ENCODE results near the gene SMOC2.

Gene SMOC2

DNA sequence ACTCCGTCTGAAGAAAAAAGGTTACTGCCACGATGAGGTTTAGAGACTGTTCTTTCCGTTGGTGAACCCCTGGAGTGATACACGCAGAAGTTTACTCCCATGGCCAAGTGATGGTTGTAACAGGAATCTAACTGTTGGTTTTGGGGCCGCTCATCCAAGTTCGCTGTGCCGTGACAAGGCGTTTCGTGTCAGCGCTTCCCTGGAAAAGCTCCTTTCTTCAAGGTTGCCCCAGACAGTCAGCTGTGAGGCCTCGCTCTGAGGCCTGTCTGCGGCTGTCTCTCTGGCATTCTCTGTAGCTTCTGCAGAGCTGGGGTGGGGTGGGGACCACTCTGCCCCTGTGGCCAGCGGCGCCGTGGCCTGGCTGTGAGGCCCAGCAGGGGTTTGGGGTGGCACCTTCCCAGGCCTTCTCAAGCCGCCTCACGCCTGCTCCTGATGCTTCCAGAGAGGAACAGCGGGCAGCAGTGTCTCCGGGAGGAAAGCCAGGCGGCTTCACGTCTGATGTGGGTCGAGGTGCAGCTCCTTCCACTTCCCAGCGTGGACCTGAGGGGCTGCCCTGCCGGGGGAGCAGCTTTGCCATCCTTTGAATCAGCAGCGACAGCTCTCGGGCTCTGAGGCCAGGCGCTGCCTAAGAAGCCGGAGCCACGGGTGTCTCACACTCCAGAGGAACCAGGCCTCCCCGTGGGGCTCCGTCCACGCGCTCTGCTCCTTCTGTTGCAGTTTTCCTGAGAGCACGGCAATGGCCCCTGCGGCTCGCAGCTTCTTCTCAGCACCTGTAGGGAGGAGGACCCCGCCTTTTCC lies 76.2 kb downstream of the SMOC2 start:
- DNase-seq (ENCODE audit: low read depth in 2 of 2) = no peak

DNA sequence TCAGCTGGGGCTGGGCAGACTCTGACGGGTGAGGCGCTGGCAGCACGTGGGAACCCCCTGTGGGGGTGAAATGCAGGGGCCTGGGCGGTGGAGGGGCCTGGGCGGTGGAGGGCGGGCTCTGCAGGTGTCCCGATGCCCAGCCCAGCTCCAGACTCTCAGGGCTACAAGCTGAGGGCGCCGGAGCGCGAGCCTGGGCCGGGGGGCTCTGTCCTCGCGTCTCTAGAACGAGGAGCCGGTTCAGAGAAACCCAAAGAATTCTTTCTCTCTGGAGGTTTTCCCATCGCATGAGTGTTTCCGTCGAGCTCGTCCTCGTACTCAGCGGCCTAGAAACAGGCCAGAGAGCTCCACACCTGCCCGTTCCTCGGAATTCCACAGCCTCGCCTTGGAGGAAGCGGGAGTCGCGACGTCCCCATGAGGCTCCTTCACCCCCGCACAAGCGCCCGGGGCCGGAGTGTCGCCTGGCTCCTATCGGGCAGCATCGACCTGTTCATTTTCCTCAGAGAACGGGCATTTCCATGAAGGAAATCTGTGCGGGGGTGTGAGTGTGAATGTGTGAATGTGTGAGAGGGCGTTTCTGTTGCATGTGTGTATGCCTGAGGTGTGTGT lies 76.9 kb downstream of the SMOC2 start:
- no peak for DNase-seq (ENCODE audit: low read depth in 2 of 2)

GRCh38 chr6:168518348-168518745 lies 77.4 kb downstream of the SMOC2 start:
- DNase-seq (ENCODE audit: low read depth in 2 of 2) = no peak

- no peak for DNase-seq (ENCODE audit: low read depth in 2 of 2)
These were observed 77.9 kb downstream of the SMOC2 start for GRCh38 chr6:168518867-168519266.

DNA sequence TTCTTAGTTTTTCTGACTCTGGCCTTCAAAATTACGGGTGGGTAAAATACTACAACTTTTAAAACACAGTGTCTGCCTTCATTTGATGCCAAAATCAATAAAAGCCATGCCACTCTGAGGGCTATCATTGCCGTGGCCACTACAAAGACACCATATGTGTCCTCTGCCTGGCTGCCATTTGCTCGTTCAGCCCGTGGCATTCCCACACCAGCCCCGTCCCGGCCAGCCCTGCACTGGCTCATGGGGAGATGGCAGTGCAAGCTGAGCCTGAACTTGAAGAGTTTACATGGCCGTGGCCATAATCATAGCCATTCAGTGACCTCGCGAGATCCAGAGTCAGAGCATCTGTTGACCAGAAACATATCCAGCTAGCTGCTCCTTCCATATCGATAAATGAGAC lies 79.2 kb downstream of the SMOC2 start:
- no peak for DNase-seq (ENCODE audit: low read depth in 2 of 2)

DNA sequence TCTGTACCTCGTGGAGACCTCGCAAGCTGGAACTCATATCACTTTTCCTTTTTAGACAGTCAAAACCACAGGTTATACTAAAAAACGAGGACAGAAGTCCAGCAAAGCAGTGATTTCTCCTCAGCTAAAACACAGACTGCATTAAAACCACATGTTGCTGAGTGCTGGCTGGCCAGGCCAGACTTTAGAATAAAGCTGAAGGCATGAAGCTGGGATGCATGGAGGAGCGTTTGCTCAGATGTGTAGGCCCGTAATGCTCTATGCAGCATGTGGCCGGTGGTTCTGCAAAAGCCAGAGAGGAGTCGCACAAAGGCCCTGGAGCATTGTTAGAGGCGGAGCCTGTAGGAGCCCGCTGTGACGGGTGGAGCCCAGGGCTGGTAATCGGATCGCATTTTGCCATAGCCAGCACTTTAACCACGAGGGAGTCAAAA lies 83.6 kb downstream of the SMOC2 start:
- DNase-seq (ENCODE audit: low read depth in 2 of 2) = no peak

DNA sequence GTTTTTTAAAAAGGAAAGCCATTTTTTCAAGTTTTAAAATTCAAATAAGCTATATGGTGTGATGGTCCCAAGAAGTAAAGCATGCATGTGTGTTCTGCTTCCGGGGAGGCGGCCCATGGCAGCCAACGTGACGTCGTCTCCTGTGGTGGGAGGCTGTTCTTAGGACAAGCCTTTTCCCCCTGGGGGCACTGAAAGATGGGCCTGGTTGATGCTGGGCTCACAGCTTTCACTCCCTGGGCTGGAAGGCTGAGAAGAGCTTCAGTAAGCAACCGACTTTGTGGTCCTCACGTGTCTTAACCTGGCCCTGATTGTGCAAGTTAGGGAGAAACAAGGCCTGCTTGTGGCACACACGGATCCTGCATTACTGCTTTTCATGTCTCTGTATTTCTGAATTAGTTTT lies 84.1 kb downstream of the SMOC2 start:
- no peak for DNase-seq (ENCODE audit: low read depth in 2 of 2)

GRCh38 chr6:168525926-168526630 lies 85.1 kb downstream of the SMOC2 start:
- DNase-seq (ENCODE audit: low read depth in 2 of 2) = no peak

DNA sequence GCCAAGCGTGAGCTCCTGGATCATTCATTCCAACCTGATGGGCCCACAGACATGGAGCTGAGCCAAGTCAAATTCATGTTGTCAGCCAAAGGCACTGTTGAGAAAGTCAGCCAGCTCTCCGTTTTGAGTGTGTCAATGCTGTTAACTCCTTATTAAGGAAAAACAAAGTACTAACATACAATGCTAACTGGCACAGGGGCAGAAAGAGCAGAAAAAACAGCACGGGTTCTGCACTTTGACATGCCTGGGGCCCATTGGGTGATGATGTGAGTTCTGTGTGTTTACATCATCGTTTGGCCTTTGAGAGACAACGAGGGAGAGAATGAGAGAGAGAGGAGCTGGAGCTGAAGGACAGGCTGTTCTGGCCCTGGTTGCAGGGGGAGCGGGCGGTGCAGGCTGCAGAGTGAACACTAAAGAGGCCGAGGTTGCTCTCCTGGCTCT lies 85.9 kb downstream of the SMOC2 start:
- DNase-seq (ENCODE audit: low read depth in 2 of 2) = no peak

- DNase-seq (ENCODE audit: low read depth in 2 of 2) = no peak
These were observed 86.6 kb downstream of the SMOC2 start for GRCh38 chr6:168527451-168528210.

DNA sequence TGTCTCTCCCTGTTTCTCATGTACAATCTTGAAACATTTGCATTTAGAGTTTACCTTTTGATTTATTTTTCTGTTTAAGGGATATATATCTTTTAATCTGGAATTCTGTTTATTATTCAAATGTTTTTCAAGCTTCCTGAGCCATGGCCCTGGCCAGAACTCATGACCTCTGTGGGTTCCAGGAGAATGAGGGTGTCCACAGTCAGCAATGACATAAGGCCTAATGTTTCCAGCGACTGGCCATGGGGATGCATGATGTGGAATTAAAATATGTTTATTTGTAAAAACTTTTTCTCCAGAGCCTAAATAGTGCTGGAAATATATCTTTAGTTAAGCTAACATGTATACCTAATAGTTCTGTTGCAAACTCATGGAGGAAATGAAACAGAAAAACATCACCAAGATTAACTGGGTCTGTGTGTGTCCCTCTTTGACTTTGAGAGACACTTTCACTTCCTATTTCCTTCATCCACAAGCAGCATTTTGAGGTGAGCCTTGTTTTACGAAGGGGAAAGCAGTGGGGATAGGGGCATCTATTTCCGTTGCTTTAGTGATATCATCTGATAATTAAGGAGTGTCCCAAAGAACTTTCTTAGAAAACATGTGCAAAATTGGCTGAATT lies 87.6 kb downstream of the SMOC2 start:
- DNase-seq (ENCODE audit: low read depth in 2 of 2) = no peak

GRCh38 chr6:168529214-168529613 lies 88.2 kb downstream of the SMOC2 start:
- DNase-seq (ENCODE audit: low read depth in 2 of 2) = no peak

GRCh38 chr6:168530653-168531071 lies 89.7 kb downstream of the SMOC2 start:
- DNase-seq (ENCODE audit: low read depth in 2 of 2) = no peak

DNA sequence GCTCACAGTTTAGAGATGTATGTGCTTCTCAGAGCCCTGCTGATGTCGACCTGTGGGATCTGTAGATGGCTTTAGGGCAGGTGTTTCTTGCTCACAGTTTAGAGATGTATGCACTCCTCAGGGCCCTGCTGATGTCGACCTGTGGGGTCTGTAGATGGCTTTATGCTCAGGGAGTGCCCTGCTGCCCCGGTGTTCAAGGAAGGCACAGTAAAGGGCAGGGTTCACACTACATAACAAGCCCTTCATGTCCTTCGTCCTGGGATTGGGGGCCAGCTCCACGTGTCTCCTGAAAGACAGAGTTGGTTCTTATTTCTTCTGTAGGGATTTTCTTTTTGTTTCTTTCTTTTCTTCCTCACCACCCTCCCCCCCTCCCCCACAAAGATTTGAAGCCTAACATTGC lies 91.1 kb downstream of the SMOC2 start:
- no peak for DNase-seq (ENCODE audit: low read depth in 2 of 2)

DNA sequence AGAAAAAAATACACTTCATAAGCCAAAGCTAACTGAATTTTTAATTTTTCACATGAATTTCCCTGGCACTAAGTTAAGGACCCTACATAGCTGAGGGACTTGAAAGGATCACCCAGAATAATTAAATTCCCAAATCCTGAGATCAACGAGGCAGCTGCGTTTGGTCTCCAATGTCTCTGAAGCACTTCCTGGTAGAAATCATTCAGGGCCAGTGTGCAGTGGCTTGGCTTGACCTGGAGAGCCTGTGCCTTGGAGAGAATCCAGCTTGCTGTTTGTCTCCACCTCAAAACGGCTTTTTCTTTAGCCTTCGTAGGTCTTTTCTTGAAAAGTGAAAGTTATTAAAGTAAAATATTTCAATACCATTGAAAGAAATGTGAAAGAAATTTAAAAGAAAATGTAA lies 92.4 kb downstream of the SMOC2 start:
- DNase-seq (ENCODE audit: low read depth in 2 of 2) = no peak

- no peak for DNase-seq (ENCODE audit: low read depth in 2 of 2)
These were observed 93.3 kb downstream of the SMOC2 start for GRCh38 chr6:168534265-168534664.

- DNase-seq (ENCODE audit: low read depth in 2 of 2) = no peak
These were observed 94.7 kb downstream of the SMOC2 start for GRCh38 chr6:168535711-168536110.

- no peak for DNase-seq (ENCODE audit: low read depth in 2 of 2)
These were observed 95.2 kb downstream of the SMOC2 start for GRCh38 chr6:168536196-168536595.

DNA sequence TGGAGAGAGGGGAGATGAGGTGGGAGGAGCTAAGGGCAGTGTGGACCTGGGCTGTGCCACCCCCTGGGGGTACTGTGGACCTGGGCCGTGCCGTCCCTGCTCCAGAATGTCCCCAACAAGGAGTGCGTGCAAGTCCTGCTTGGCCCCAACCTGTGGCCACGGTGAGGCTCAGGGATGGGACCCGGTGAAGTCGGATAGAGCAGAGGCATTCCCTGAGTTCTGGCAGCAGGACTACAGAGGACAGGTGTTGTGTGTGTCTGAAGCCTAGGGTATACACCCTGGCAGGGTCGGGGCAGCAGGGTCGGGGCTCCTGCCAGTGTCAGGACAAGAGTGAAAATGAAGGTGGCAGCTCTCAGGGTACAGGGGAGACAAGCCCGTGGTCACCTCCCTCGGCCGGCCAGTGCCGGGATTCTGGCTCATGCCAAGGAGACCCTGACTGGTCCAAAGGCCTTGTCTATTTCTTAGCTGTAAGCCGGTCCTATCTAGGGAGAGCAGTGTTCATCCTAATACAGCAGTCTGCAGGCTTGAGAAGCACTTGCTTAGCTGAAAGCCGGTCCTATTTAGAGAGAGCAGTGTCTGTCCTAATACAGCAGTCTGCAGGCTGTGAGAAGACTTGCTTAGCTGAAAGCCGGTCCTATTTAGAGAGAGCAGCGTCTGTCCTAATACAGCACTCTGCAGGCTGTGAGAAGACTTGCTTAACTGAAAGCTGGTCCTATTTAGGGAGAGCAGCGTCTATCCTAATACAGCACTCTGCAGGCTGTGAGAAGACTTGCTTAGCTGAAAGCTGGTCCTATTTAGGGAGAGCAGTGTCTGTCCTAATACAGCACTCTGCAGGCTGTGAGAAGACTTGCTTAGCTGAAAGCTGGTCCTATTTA lies 95.9 kb downstream of the SMOC2 start:
- DNase-seq (ENCODE audit: low read depth in 2 of 2) = no peak

DNA sequence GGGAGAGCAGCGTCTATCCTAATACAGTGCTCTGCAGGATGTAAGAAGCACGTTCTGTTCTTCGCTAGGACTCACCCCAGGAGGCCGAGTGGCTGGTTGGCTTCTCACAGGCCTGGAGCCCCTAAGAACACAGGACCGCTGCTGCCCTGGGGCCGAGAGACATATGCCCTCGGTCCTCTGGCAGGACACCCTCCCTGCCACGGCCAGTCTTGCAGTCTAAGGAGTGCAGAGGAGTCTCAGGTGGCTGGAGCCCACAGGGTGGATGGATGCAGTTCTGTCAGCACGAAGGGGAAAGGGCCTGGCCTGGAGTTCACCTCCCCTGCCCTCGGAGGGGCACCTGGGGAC lies 96.5 kb downstream of the SMOC2 start:
- no peak for DNase-seq (ENCODE audit: low read depth in 2 of 2)

Data from stimulated activated CD8-positive, alpha-beta memory T cell treated with anti-CD3 and anti-CD28 coated beads, Interleukin-2, amount 100 ng/mL, for 48 hours (primary cell).